GM12892 (cell line): ENCODE measurements around the gene PPP1R16B.

ENCODE experiments used
- POLR2A ChIP-seq: IDR thresholded peaks from 2 replicates; pipeline ENCODE4 v1.6.1; 2011; ENCODE audit warnings: low read depth, low read length, control low read depth
- POLR2AphosphoS5 ChIP-seq: IDR thresholded peaks from 2 replicates; pipeline ENCODE4 v1.6.1; 2011; ENCODE audit warnings: low read depth, low read length, control low read depth

DNA sequence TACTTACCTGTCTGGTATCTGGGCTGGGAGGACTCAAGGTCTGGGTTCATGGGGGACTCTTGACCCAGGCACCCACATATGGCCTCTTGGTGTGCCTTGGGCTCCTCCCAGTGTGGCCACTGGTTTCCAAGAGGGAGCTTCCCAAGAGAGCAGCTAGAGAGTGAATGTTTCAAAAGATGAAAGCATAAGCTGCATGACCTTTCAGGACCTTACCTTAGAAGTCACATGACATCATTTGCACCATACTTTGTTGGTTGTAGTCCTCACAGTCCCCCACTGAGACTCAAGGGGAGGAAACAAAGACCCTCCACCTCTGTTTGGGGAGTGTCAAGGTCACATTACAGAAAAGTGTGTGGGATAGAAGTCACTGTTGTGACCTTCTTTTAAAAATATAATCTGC lies 43.3 kb upstream of the PPP1R16B start:
- TF ChIP-seq POLR2A, result no peak
- TF ChIP-seq POLR2AphosphoS5, result no peak
